HPDE6-E6E7 (cell line): ENCODE results near the gene SSX3.
"Not testable (repeated sequence)": the region's sequence is repeated elsewhere in the genome, so short reads cannot be mapped to it uniquely, and the experiment has no call there.

Source experiments
- DNase-seq: peaks from one replicate; pipeline ENCODE4 v3.0.0; 2011; ENCODE audit warnings: missing footprints; ENCODE audit errors: extremely low spot score

The SSX3 gene

GRCh38 chrX:48356315-48357094, at the start of gene SSX3:
Gene SSX3, minus strand, starts transcription at chrX:48356703. Its CDS starts 1,454 bp downstream, at chrX:48355249.
- not testable (repeated sequence) for DNase-seq

GRCh38 chrX:48397825-48398224, 41.3 kb upstream of the SSX3 start:
- DNase-seq, result not testable (repeated sequence)

GRCh38 chrX:48396931-48397330, 40.4 kb upstream of the SSX3 start:
- not testable (repeated sequence) for DNase-seq

GRCh38 chrX:48383239-48383638, 26.7 kb upstream of the SSX3 start, which contains the start of gene SSX4:
Gene SSX4, plus strand, starts transcription at chrX:48383539. Its CDS starts 515 bp downstream, at chrX:48384054.
- not testable (repeated sequence) for DNase-seq

- DNase-seq, result not testable (repeated sequence)
Observed at GRCh38 chrX:48370408-48370807, 13.9 kb upstream of the SSX3 start.

- DNase-seq, result not testable (repeated sequence)
Observed at GRCh38 chrX:48367717-48368408, 11.4 kb upstream of the SSX3 start.

GRCh38 chrX:48359281-48359680, 2.8 kb upstream of the SSX3 start:
- DNase-seq, result not testable (repeated sequence)

GRCh38 chrX:48357681-48358080, 1.2 kb upstream of the SSX3 start:
- DNase-seq, result no peak

GRCh38 chrX:48346059-48346458, 10.4 kb downstream of the SSX3 start:
- not testable (repeated sequence) for DNase-seq

GRCh38 chrX:48313996-48314395, 42.5 kb downstream of the SSX3 start:
- not testable (repeated sequence) for DNase-seq

GRCh38 chrX:48306175-48306574, 50.3 kb downstream of the SSX3 start:
- DNase-seq, result no peak
